GM13977 (cell line): Measurements from ENCODE around the gene PLCB1.

Experiments used
- DNase-seq: peaks from one replicate; pipeline ENCODE4 v3.0.0; 2012; ENCODE audit warnings: low spot score
- in situ Hi-C: fragments of 300-500 bp; cut with MboI; formaldehyde crosslinking; loops from one replicate; pipeline ENCODE4 v1.12.0; 2022; ENCODE audit warnings: low sequenced_read_pairs, low pct_unique_long_range_greater_than_20kb, mixed read lengths, inconsistent platforms; ENCODE audit not compliant: unreplicated experiment
- TF ChIP-seq, protein P1 (sequence below): IDR thresholded peaks from 2 replicates; pipeline ENCODE4 v1.5.1; 2012; ENCODE audit warnings: mild to moderate bottlenecking, control low read depth; ENCODE audit not compliant: insufficient read depth; ENCODE audit errors: extremely low read depth, missing control alignments

PLCB1 gene

DNA sequence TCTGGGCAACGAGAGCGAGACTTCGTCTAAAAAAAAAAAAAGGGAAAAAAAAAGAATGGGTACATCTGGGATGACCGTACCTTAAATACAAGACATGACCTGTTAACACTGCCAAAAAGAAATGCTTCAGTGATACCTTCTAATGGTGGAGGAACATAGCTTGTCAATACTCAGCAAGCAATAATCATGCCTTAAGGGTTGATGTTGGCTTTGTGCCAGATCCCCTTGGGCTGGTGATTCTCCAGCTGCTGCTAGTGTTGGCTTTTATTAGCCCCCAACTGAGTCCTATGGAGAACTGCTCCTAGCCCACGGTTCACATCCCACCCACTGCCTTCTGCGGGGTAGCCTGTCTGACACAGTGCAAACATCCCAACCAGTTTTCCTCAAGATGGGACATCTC, 134.9 kb downstream of the PLCB1 start:
- in situ Hi-C loops, result no loop called here
- TF ChIP-seq, protein P1, sequence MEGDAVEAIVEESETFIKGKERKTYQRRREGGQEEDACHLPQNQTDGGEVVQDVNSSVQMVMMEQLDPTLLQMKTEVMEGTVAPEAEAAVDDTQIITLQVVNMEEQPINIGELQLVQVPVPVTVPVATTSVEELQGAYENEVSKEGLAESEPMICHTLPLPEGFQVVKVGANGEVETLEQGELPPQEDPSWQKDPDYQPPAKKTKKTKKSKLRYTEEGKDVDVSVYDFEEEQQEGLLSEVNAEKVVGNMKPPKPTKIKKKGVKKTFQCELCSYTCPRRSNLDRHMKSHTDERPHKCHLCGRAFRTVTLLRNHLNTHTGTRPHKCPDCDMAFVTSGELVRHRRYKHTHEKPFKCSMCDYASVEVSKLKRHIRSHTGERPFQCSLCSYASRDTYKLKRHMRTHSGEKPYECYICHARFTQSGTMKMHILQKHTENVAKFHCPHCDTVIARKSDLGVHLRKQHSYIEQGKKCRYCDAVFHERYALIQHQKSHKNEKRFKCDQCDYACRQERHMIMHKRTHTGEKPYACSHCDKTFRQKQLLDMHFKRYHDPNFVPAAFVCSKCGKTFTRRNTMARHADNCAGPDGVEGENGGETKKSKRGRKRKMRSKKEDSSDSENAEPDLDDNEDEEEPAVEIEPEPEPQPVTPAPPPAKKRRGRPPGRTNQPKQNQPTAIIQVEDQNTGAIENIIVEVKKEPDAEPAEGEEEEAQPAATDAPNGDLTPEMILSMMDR, result no peak
- no peak for DNase-seq

DNA sequence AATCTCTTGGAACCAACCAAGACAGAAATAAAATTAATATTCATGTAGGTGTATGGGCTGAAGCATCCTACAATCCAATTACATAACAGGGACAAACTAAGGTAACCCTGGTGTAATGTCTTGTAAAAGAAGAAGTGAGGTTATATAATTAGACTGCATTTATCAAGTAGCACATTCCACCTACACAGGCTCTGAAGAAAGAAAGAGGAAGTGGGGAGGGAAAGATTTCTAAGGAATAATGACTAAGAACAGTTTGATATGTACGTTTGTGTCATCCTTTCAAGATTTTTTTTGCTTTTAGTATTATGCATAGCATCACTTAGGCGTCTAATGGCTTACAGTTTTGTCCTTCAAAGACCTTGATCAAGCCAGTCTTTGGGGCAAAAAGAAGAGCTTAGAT, 139.7 kb downstream of the PLCB1 start:
- TF ChIP-seq, protein P1, result no peak
- in situ Hi-C loops, result no loop called here
- DNase-seq, result no peak

DNA sequence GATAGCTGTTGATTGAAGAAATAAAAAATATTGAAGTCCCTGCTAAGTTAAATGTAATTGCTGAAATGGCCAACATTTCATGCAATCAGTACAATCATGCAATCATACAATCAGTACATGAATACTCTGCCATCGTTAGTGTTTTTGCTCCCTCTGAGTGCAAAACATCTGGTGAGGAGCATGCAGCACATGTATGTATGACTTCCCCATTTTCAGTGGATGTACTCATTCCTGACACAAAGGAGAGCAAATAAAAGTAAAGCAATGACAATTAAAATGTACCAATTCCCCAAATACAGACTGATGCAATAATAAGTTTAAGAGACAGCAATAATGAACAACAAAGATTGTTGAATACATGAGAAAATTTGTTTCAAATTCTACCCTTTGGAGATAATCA, 140.7 kb downstream of the PLCB1 start:
- TF ChIP-seq, protein P1, result no peak
- in situ Hi-C loops, result no loop called here

DNA sequence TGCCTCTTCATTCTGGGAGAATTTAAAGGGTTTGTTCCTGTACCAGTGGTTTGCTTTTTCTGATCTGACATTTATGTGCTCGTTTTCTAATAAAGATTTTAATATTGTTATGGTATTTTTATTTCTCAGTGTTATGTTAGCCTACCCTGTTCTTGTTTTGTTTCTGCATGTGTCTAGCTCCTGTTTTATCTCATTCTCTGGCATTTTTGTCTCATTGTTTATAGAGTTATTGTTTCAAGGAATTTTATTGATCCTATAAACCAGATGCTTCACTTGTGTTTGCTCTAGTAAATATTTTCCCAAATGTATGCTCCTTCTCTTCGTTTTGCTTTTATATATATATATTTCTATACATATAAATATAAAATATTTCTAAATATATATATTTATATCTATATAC, 152.8 kb downstream of the PLCB1 start:
- in situ Hi-C loops, result no loop called here
- TF ChIP-seq, protein P1, result no peak

More for the DNA sequence above, 140.7 kb downstream of the PLCB1 start:
- DNase-seq, result no peak

DNA sequence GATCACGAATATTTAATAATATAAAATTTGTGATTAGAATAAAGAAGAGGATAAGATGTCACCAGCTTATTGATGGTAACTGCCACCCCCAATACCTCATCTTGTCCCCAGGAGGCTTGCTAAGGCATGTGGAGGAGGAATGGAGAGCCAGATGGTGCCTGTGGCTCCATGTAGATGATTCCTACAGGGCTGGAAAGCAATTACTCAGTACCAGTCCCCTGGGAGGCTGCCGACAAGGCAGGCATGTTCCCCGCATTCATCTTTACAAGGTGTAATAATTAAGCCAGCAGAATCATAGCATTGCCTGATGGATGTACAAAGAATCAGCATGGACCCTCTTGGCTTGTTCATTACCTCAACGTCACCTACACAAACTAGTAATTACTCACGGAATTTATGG, 155.3 kb downstream of the PLCB1 start:
- in situ Hi-C loops, result no loop called here
- DNase-seq, result no peak
- TF ChIP-seq, protein P1, result no peak

More for the DNA sequence above, 152.8 kb downstream of the PLCB1 start:
- no peak for DNase-seq

DNA sequence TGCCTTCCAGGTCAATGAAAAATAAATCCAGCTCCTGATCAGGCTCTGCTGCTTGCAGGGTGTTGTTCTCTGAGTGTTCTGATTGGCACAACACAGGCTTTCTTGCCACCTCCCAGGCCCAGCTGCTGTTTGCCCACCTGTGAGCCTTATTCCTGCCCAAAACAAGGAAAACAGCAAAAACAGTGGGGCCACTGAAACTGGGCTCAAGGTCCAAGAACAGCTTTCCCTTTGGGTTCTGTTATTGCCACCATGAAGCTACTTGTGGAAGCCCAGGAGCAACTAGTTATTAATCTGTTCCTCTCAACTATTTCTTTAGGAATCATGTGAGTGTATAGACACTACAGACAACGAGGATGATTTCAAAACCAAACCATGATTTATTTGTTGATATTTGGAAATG, 159.1 kb downstream of the PLCB1 start:
- TF ChIP-seq, protein P1, result no peak
- no peak for DNase-seq
- in situ Hi-C loops, result no loop called here

DNA sequence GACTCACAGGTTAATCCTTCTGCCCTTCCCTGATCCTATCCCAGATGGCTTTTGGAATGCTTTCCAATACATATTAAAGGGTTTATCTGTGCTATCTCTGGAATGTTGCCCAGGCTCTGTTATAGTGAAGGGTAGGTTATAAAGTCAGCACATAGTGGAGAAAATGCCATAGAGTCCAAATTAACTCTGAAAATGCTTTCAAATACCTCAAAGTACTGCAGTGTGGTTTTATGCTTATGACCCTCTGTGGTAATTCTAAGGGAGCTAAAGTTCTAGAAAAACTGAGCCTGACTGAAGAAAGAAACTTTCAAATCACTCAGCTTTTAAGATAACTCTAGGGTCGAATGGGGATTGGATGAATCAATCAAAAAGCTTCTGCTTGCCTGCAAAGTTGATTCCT, 159.8 kb downstream of the PLCB1 start:
- no peak for DNase-seq
- TF ChIP-seq, protein P1, result no peak
- in situ Hi-C loops, result no loop called here
